OCI-LY7 (cell line): Measurements from ENCODE around the gene TFEB. TPM values are rescaled to one million over a fixed set of nuclear protein-coding genes. Genes with fewer than 3 reads are reported as not detected.

ENCODE experiments used
- BruUV-seq: library from RNA; stranded (reverse); fragments of 400-500 nt; replicated peaks from 2 replicates; lab custom pipeline; 2021; lab: Mats Ljungman, UMichigan
- CTCF ChIA-PET: fragments of 300-600 bp; sonication (Branson Sonifier 250); formaldehyde crosslinking; loops from one replicate; lab custom pipeline; 2022; ENCODE audit warnings: antibody characterized with exemption; ENCODE audit not compliant: unreplicated experiment; lab: Charles Lee
- POLR2A ChIA-PET: fragments of 300-600 bp; sonication (Branson Sonifier 250); formaldehyde crosslinking; loops from one replicate; lab custom pipeline; 2022; ENCODE audit warnings: antibody characterized with exemption; lab: Charles Lee
- DNase-seq: peaks from one replicate; pipeline ENCODE4 v3.0.0-alpha.2; 2015; ENCODE audit warnings: low spot score
- H2AFZ ChIP-seq: fragments of 200-600 bp; sonication (generic), shearing (Covaris generic); 2 replicates; pipeline ENCODE4 v1.6.1; 2014; ENCODE audit warnings: mild to moderate bottlenecking, antibody characterized with exemption, low read length, moderate library complexity
- H3K27ac ChIP-seq: fragments of 200-600 bp; sonication (generic); 2 replicates; pipeline ENCODE4 v1.5.1; 2014; ENCODE audit warnings: mixed run types, low read depth, mild to moderate bottlenecking, moderate library complexity, low read length, inconsistent platforms; ENCODE audit not compliant: poor library complexity, severe bottlenecking
- H3K36me3 ChIP-seq: fragments of 200-600 bp; sonication (generic); 2 replicates; pipeline ENCODE4 v1.6.1; 2014; ENCODE audit warnings: mild to moderate bottlenecking, antibody characterized with exemption, low read length, moderate library complexity, mixed read lengths; ENCODE audit not compliant: insufficient read depth
- H3K4me1 ChIP-seq: fragments of 200-600 bp; sonication (generic); 2 replicates; pipeline ENCODE4 v1.5.1; 2014; ENCODE audit warnings: mild to moderate bottlenecking, low read length; ENCODE audit not compliant: insufficient read depth, poor library complexity, severe bottlenecking
- H3K4me2 ChIP-seq: fragments of 200-600 bp; sonication (generic); 2 replicates; pipeline ENCODE4 v1.6.1; 2014; ENCODE audit warnings: mild to moderate bottlenecking, low read length
- H3K4me3 ChIP-seq: fragments of 200-600 bp; sonication (generic); 2 replicates; pipeline ENCODE4 v1.5.1; 2014; ENCODE audit warnings: mild to moderate bottlenecking, low read depth, low read length; ENCODE audit not compliant: poor library complexity, severe bottlenecking
- H3K79me2 ChIP-seq: fragments of 200-600 bp; sonication (generic); 2 replicates; pipeline ENCODE4 v1.6.1; 2016; ENCODE audit warnings: low read depth, mild to moderate bottlenecking, low read length, moderate library complexity, mixed read lengths; ENCODE audit not compliant: insufficient read depth
- H3K9me2 ChIP-seq: fragments of 200-600 bp; sonication (generic); 2 replicates; pipeline ENCODE4 v1.6.1; 2016; ENCODE audit warnings: mild to moderate bottlenecking, low read length, mixed read lengths; ENCODE audit not compliant: insufficient read depth
- H3K9me3 ChIP-seq: fragments of 200-600 bp; sonication (generic); 2 replicates; pipeline ENCODE4 v1.6.1; 2014; ENCODE audit warnings: mild to moderate bottlenecking, mixed run types, low read length, mixed read lengths
- H4K20me1 ChIP-seq: fragments of 200-600 bp; sonication (generic); 2 replicates; pipeline ENCODE4 v1.6.1; 2014; ENCODE audit warnings: mild to moderate bottlenecking, antibody characterized with exemption, low read length, moderate library complexity, mixed read lengths; ENCODE audit not compliant: insufficient read depth
- CTCF ChIP-seq: fragments of 200-600 bp; sonication (generic); conservative IDR thresholded peaks from 2 replicates; pipeline ENCODE4 v1.5.1; 2014; ENCODE audit warnings: mild to moderate bottlenecking, antibody characterized with exemption, low read length, moderate library complexity, mixed read lengths
- EZH2phosphoT487 ChIP-seq: fragments of 200-600 bp; sonication (generic); IDR thresholded peaks from 2 replicates; pipeline ENCODE4 v1.6.1; 2018; ENCODE audit warnings: low read depth, borderline replicate concordance, mild to moderate bottlenecking, mixed run types, antibody characterized with exemption, low read length, moderate library complexity, mixed read lengths
- intact Hi-C: fragments of 100-400 bp; cut with micrococcal nuclease; formaldehyde crosslinking; loops from one replicate; pipeline ENCODE4 v1.10.0; 2022; ENCODE audit not compliant: unreplicated experiment
- total RNA-seq, 2 experiments: library from RNA; depleted of rRNA in 1 of 2; stranded (reverse); fragments of >200 nt in 1 of 2; shearing (Covaris generic) in 1 of 2; gene quantifications; 2 replicates each; pipeline ENCODE4 v1.2.3, GENCODE V29; 2014 to 2022

The TFEB gene
- total RNA-seq, 2 experiments from 2014 or later, result 36.8 to 60.0 TPM

GRCh38 chr6:41771058-41771983 lies 35.9 kb upstream of the TFEB start:
- DNase-seq, result no peak
- POLR2A ChIA-PET, result no interaction called here
- Histone ChIP-seq H2AFZ (no peak overlapping the region), H4K20me1 (no peaks in the 10 kb centered on the region), H3K4me1 (peaks cover 7% of the 10 kb centered on the region), H3K4me2 (no peak overlapping the region), H3K36me3 (peaks cover 40% of the 10 kb centered on the region), H3K9me3 (no peaks in the 10 kb centered on the region), H3K9me2 (no peaks in the 10 kb centered on the region), H3K27ac (no peak overlapping the region), H3K79me2 (no peaks in the 10 kb centered on the region), H3K4me3 (no peak overlapping the region)
- intact Hi-C loops, result no loop called here
- TF ChIP-seq CTCF, result no peak
- TF ChIP-seq EZH2phosphoT487, result no peak
- BruUV-seq, result no TSS peak
- CTCF ChIA-PET, result no interaction called here

- peaks cover 7% of the 10 kb centered on the region for H3K4me1 ChIP-seq
- no peaks in the 10 kb centered on the region for H3K79me2 ChIP-seq
- BruUV-seq, result no TSS peak
- TF ChIP-seq EZH2phosphoT487, result no peak
- TF ChIP-seq CTCF, result no peak
- ChIA-PET CTCF (no interaction called here), POLR2A (no interaction called here)
- H4K20me1 ChIP-seq, result no peaks in the 10 kb centered on the region
- H3K4me3 ChIP-seq, result no peak overlapping the region
- no peaks in the 10 kb centered on the region for H3K9me3 ChIP-seq
- no peak overlapping the region for H3K4me2 ChIP-seq
- no peaks in the 10 kb centered on the region for H3K9me2 ChIP-seq
- no peak overlapping the region for H2AFZ ChIP-seq
- peaks cover 38% of the 10 kb centered on the region for H3K36me3 ChIP-seq
- DNase-seq, result no peak
- intact Hi-C loops, result no loop called here
- H3K27ac ChIP-seq, result no peak overlapping the region
Observed at GRCh38 chr6:41770381-41771057, 35.1 kb upstream of the TFEB start.
